GM06990 (cell line): ENCODE measurements around the gene RNF150.

Experiments used
- DNase-seq: peaks from one replicate; pipeline ENCODE4 v3.0.0-alpha.2; 2011; ENCODE audit not compliant: insufficient read length; ENCODE audit errors: extremely low read depth
- H3K27me3 ChIP-seq: replicated peaks from 2 replicates; pipeline ENCODE4 v1.6.0; 2011; ENCODE audit warnings: low read length; ENCODE audit not compliant: control insufficient read depth, insufficient read depth
- H3K36me3 ChIP-seq: 2 replicates; pipeline ENCODE4 v1.5.1; 2011; ENCODE audit warnings: low read length; ENCODE audit not compliant: control insufficient read depth, insufficient read depth
- H3K4me3 ChIP-seq: replicated peaks from 2 replicates; pipeline ENCODE4 v1.5.1; 2011; ENCODE audit warnings: low read depth, mild to moderate bottlenecking, control low read depth, low read length
- CTCF ChIP-seq: IDR thresholded peaks from 2 replicates; pipeline ENCODE4 v1.5.1; 2011; ENCODE audit warnings: low read length, control low read depth, mild to moderate bottlenecking, inconsistent platforms; ENCODE audit not compliant: insufficient read depth, poor library complexity, severe bottlenecking

RNF150 gene

DNA sequence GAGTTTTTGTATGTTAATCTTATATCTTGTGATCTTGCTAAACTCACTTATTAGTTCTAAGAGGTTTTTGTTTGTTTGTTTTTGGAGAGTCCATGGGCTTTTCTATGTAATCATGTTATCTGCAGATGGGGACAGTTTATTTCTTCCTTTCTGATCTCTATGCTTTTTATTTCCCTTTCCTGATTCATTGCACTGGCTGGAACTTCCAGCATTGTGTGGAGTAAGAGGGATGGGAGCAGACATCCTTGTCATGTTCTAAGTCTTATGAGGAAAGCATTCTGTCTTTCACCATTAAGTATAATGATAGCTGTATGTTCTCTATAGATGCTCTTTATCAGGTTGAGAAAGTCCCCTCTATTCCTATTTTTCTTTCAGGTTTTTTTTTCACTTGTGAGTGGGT is 286.5 kb downstream of the RNF150 start:
- Histone ChIP-seq H3K4me3 (no peak overlapping the region), H3K36me3 (no peaks in the 10 kb centered on the region), H3K27me3 (no peaks in the 10 kb centered on the region)
- TF ChIP-seq CTCF, result no peak
- DNase-seq, result no peak

- DNase-seq, result no peak
These were observed 289.2 kb downstream of the RNF150 start for GRCh38 chr4:140844061-140844460.

DNA sequence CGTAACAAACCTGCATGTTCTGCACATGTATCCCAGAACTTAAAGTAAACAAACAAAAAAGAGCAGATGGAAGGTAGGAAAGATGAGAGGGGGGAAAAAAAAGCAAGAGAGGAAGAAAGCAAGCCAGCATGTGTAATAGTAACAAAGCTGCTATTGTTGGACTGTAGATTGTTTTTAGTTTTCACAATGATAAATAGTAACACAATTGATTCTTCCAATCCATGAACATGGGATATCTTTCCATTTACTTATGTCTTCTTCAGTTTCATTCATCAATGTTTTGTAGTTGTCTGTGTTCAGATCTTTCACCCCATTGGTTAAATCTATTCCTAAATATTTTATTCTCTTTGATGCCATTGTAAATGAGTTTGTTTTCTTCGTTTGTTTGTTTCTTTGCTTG is 292.1 kb downstream of the RNF150 start:
- H3K4me3 ChIP-seq, result no peak overlapping the region
- DNase-seq, result no peak
- no peaks in the 10 kb centered on the region for H3K27me3 ChIP-seq
- no peak for TF ChIP-seq CTCF
- H3K36me3 ChIP-seq, result no peaks in the 10 kb centered on the region

More at GRCh38 chr4:140844061-140844460, 289.2 kb downstream of the RNF150 start:
- no peak overlapping the region for H3K4me3 ChIP-seq
- TF ChIP-seq CTCF, result no peak
- no peaks in the 10 kb centered on the region for H3K36me3 ChIP-seq
- no peaks in the 10 kb centered on the region for H3K27me3 ChIP-seq

- H3K27me3 ChIP-seq, result no peaks in the 10 kb centered on the region
- H3K36me3 ChIP-seq, result no peaks in the 10 kb centered on the region
- no peak overlapping the region for H3K4me3 ChIP-seq
- no peak for DNase-seq
- no peak for TF ChIP-seq CTCF
These were observed 293.1 kb downstream of the RNF150 start for GRCh38 chr4:140839888-140840790.

GRCh38 chr4:140839406-140839805 is 293.9 kb downstream of the RNF150 start:
- Histone ChIP-seq H3K36me3 (no peaks in the 10 kb centered on the region), H3K4me3 (no peak overlapping the region), H3K27me3 (no peaks in the 10 kb centered on the region)
- no peak for TF ChIP-seq CTCF
- no peak for DNase-seq

- Histone ChIP-seq H3K4me3 (no peak overlapping the region), H3K27me3 (no peaks in the 10 kb centered on the region), H3K36me3 (no peaks in the 10 kb centered on the region)
- TF ChIP-seq CTCF, result no peak
- DNase-seq, result no peak
These were observed 295.5 kb downstream of the RNF150 start for GRCh38 chr4:140837736-140838135.
